Panc1 (cell line): ENCODE results near the gene EFNA5. TPM values are rescaled to one million over a fixed set of nuclear protein-coding genes. Genes with fewer than 3 reads are reported as not detected.

Source experiments
- ATAC-seq: fragments of 200-7000 bp; cut with Tn5 transposase; 2 replicates; pipeline ENCODE4 v1.9.1; 2020; ENCODE audit warnings: mild to moderate bottlenecking, moderate library complexity
- BruUV-seq: library from RNA; stranded (reverse); fragments of 400-500 nt; replicated peaks from 2 replicates; lab custom pipeline; 2021; lab: Mats Ljungman, UMichigan
- CTCF ChIA-PET: fragments of 300-600 bp; sonication (Branson Sonifier 250); formaldehyde crosslinking; loops from one replicate; lab custom pipeline; 2022; ENCODE audit warnings: antibody characterized with exemption; lab: Charles Lee
- POLR2A ChIA-PET: fragments of 300-600 bp; sonication (Branson Sonifier 250); formaldehyde crosslinking; loops from one replicate; lab custom pipeline; 2022; ENCODE audit warnings: antibody characterized with exemption; lab: Charles Lee
- DNase-seq: peaks from one replicate; pipeline ENCODE4 v3.0.0-alpha.2; 2010; ENCODE audit warnings: low read depth, low spot score
- H3K27ac ChIP-seq: 2 replicates; pipeline ENCODE4 v1.5.1; 2011; ENCODE audit warnings: mild to moderate bottlenecking, low read length, inconsistent platforms
- H3K27me3 ChIP-seq: fragments of 200-500 bp; sonication (Bioruptor generic); 2 replicates; pipeline ENCODE4 v1.6.0; 2014; ENCODE audit warnings: low read length, inconsistent platforms; ENCODE audit not compliant: control insufficient read depth, insufficient read depth
- H3K36me3 ChIP-seq: fragments of 200-500 bp; sonication (Bioruptor generic); 2 replicates; pipeline ENCODE4 v1.5.1; 2014; ENCODE audit warnings: inconsistent platforms, mild to moderate bottlenecking, low read length, moderate library complexity; ENCODE audit not compliant: control insufficient read depth, insufficient read depth
- H3K4me1 ChIP-seq: 2 replicates; pipeline ENCODE4 v1.5.1; 2011; ENCODE audit warnings: inconsistent platforms, mild to moderate bottlenecking, low read length, moderate library complexity; ENCODE audit not compliant: control insufficient read depth, insufficient read depth
- H3K4me3 ChIP-seq, 2 experiments: 2 replicates each; pipeline ENCODE4 v1.5.1; 2011 to 2012; ENCODE audit warnings: low read depth in 2 of 2, low read length in 2 of 2, mild to moderate bottlenecking in 2 of 2, inconsistent platforms in 1 of 2, moderate library complexity in 1 of 2
- H3K9me3 ChIP-seq: fragments of 200-500 bp; sonication (Bioruptor generic); 2 replicates; pipeline ENCODE4 v1.5.1; 2014; ENCODE audit warnings: low read depth, mild to moderate bottlenecking, inconsistent platforms, low read length, moderate library complexity; ENCODE audit not compliant: control insufficient read depth, insufficient read depth
- CTCF ChIP-seq: fragments of 450-650 bp; IDR thresholded peaks from 2 replicates; pipeline ENCODE4 v1.5.1; 2017; ENCODE audit warnings: mild to moderate bottlenecking
- POLR2AphosphoS5 ChIP-seq: IDR thresholded peaks from 2 replicates; pipeline ENCODE4 v1.6.1; 2012; ENCODE audit warnings: mild to moderate bottlenecking, low read depth, low read length, moderate library complexity
- SIN3A ChIP-seq: IDR thresholded peaks from 2 replicates; pipeline ENCODE4 v1.6.1; 2012; ENCODE audit warnings: low read depth, mild to moderate bottlenecking, low read length, moderate library complexity, borderline replicate concordance; ENCODE audit not compliant: insufficient read depth
- TCF7L2 ChIP-seq: IDR thresholded peaks from 2 replicates; pipeline ENCODE4 v1.6.1; 2011; ENCODE audit warnings: mild to moderate bottlenecking, low read depth, low read length, inconsistent platforms
- in situ Hi-C: cut with HindIII; loops from 2 replicates; pipeline ENCODE4 v1.10.0; 2016; ENCODE audit warnings: low sequenced_read_pairs, low pct_unique_long_range_greater_than_20kb
- intact Hi-C: fragments of 100-400 bp; cut with micrococcal nuclease; formaldehyde crosslinking; loops from one replicate; pipeline ENCODE4 v1.10.0; 2022; ENCODE audit not compliant: unreplicated experiment
- total RNA-seq: library from RNA; stranded (reverse); gene quantifications from one replicate; pipeline ENCODE4 v1.2.1, GENCODE V29; 2021; ENCODE audit not compliant: unreplicated experiment
- TF ChIP-seq, protein P1 (sequence below), 2 experiments: IDR thresholded peaks; 2 replicates each; pipeline ENCODE4 v1.6.1; 2011 to 2012; ENCODE audit warnings: low read depth in 2 of 2, control low read depth in 1 of 2, low read length in 1 of 2, mild to moderate bottlenecking in 1 of 2, moderate library complexity in 1 of 2; ENCODE audit not compliant: insufficient read depth in 1 of 2

EFNA5 gene
- total RNA-seq, 1 experiment from 2014 or later, result 30.5 TPM

DNA sequence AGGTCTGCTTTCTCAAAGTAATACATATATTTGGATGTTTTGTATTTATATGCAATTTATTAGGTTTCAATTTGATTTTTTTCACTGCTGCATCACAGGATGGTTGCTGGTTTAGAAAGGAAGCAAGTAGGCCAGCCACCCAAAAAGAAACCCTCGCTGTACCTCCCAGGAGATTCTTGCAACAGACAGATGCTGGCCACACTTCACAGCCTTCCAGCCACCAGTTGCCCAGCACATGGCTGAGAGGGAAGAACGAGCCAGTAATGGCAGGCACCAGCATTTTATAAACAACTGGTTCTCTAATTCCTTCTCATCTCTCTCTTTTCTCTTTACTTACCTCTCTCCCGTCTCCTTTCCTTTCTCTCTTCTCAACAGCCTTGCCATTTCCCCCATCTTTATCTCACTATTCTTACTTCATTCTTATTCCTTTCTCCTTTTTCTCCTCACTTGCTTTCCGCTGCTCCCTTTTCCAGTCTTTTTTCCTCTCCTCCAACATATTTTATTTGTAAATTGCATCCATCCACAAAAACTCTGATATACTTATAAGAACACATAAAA, 38.9 kb downstream of the EFNA5 start:
- H3K36me3 ChIP-seq, result no peaks in the 10 kb centered on the region
- no peaks in the 10 kb centered on the region for H3K4me1 ChIP-seq
- in situ Hi-C loops (no loop called here), intact Hi-C loops (no loop called here)
- no peaks in the 10 kb centered on the region for H3K27me3 ChIP-seq
- no peak overlapping the region for H3K27ac ChIP-seq
- ATAC-seq (no peak), DNase-seq (no peak)
- TF ChIP-seq CTCF, result no peak
- no peak for TF ChIP-seq TCF7L2
- no peaks in the 10 kb centered on the region for H3K9me3 ChIP-seq
- POLR2A ChIA-PET, result no interaction called here
- no peak overlapping the region for H3K4me3 ChIP-seq
- CTCF ChIA-PET, result no interaction called here
- BruUV-seq, result no TSS peak

- no peak for DNase-seq
- Histone ChIP-seq H3K9me3 (no peaks in the 10 kb centered on the region), H3K36me3 (no peaks in the 10 kb centered on the region), H3K4me1 (no peaks in the 10 kb centered on the region), H3K27ac (no peak overlapping the region), H3K27me3 (no peaks in the 10 kb centered on the region), H3K4me3 (no peak overlapping the region)
- ChIA-PET POLR2A (interaction anchor here (0.6 kb wide), 1 partner anchor 547 kb away, joined by 3 read pairs; no protein-coding TSS in a partner anchor), CTCF (interaction anchor here (0.6 kb wide), 1 partner anchor 93 kb away, joined by 3 read pairs; no protein-coding TSS in a partner anchor)
- in situ Hi-C loops, result no loop called here
- ATAC-seq, result no peak
- no TSS peak for BruUV-seq
- intact Hi-C loops, result no loop called here
- TF ChIP-seq SIN3A, result no peak
- TF ChIP-seq, protein P1, sequence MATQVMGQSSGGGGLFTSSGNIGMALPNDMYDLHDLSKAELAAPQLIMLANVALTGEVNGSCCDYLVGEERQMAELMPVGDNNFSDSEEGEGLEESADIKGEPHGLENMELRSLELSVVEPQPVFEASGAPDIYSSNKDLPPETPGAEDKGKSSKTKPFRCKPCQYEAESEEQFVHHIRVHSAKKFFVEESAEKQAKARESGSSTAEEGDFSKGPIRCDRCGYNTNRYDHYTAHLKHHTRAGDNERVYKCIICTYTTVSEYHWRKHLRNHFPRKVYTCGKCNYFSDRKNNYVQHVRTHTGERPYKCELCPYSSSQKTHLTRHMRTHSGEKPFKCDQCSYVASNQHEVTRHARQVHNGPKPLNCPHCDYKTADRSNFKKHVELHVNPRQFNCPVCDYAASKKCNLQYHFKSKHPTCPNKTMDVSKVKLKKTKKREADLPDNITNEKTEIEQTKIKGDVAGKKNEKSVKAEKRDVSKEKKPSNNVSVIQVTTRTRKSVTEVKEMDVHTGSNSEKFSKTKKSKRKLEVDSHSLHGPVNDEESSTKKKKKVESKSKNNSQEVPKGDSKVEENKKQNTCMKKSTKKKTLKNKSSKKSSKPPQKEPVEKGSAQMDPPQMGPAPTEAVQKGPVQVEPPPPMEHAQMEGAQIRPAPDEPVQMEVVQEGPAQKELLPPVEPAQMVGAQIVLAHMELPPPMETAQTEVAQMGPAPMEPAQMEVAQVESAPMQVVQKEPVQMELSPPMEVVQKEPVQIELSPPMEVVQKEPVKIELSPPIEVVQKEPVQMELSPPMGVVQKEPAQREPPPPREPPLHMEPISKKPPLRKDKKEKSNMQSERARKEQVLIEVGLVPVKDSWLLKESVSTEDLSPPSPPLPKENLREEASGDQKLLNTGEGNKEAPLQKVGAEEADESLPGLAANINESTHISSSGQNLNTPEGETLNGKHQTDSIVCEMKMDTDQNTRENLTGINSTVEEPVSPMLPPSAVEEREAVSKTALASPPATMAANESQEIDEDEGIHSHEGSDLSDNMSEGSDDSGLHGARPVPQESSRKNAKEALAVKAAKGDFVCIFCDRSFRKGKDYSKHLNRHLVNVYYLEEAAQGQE (IDR thresholded peaks at IDR 0.05; ENCODE audit: insufficient read depth in 1 of 2, low read depth in 2 of 2, low read length in 1 of 2), result no peak
- no peak for TF ChIP-seq CTCF
- no peak for TF ChIP-seq POLR2AphosphoS5
- TF ChIP-seq TCF7L2, result no peak
Observed at GRCh38 chr5:107630184-107630583, 40.6 kb downstream of the EFNA5 start.
